Fibroblast of the aortic adventitia (primary cell): ENCODE results near the gene GPX1. TPM values are rescaled to one million over a fixed set of nuclear protein-coding genes. Genes with fewer than 3 reads are reported as not detected.

ENCODE experiments used
- DNase-seq: peaks from one replicate; pipeline ENCODE4 v3.0.0-alpha.2; 2010; ENCODE audit warnings: low read depth
- H3K4me3 ChIP-seq: 2 replicates; pipeline ENCODE4 v1.5.1; 2011; ENCODE audit warnings: low read depth, mild to moderate bottlenecking, control low read depth, low read length, moderate library complexity
- CTCF ChIP-seq: IDR thresholded peaks from 2 replicates; pipeline ENCODE4 v1.5.1; 2011; ENCODE audit warnings: mild to moderate bottlenecking, low read length, control low read depth, inconsistent platforms; ENCODE audit not compliant: insufficient read depth
- total RNA-seq: library from RNA; depleted of rRNA; stranded (reverse); fragments of >200 nt; gene quantifications from 2 replicates; pipeline ENCODE4 v1.2.3, GENCODE V29; 2012; ENCODE audit warnings: low replicate concordance

GPX1 gene
- total RNA-seq, 1 donor, result 167 TPM

GRCh38 chr3:49389297-49389696 lies 31.1 kb upstream of the GPX1 start:
- no peak for DNase-seq
- TF ChIP-seq CTCF, result no peak
- no peak overlapping the region for H3K4me3 ChIP-seq

GRCh38 chr3:49388289-49388820 lies 30.2 kb upstream of the GPX1 start:
- TF ChIP-seq CTCF, result no peak
- H3K4me3 ChIP-seq, result no peak overlapping the region
- DNase-seq, result no peak

- DNase-seq, result no peak
- no peak overlapping the region for H3K4me3 ChIP-seq
- no peak for TF ChIP-seq CTCF
Observed at GRCh38 chr3:49387721-49388120, 29.6 kb upstream of the GPX1 start.

GRCh38 chr3:49386056-49386756 lies 28.1 kb upstream of the GPX1 start:
- DNase-seq, result no peak
- H3K4me3 ChIP-seq, result no peak overlapping the region
- TF ChIP-seq CTCF, result no peak

- TF ChIP-seq CTCF, result no peak
- no peak for DNase-seq
- no peak overlapping the region for H3K4me3 ChIP-seq
Observed at GRCh38 chr3:49385617-49386016, 27.5 kb upstream of the GPX1 start.

GRCh38 chr3:49383387-49383786 lies 25.2 kb upstream of the GPX1 start:
- no peak for TF ChIP-seq CTCF
- DNase-seq, result no peak
- no peak overlapping the region for H3K4me3 ChIP-seq
